Loucy (cell line): ENCODE results near the gene HOXB1.

ENCODE experiments used
- H2AFZ ChIP-seq: fragments of 200-600 bp; sonication (generic); 2 replicates; pipeline ENCODE4 v1.6.0; 2016; ENCODE audit warnings: antibody characterized with exemption, mild to moderate bottlenecking, low read length, moderate library complexity
- H3F3A ChIP-seq: fragments of 200-600 bp; 2 replicates; pipeline ENCODE4 v1.6.0; 2016; ENCODE audit warnings: antibody characterized with exemption, low read depth, mild to moderate bottlenecking
- H3K27me3 ChIP-seq: fragments of 200-600 bp; sonication (generic); 2 replicates; pipeline ENCODE4 v1.6.1; 2014; ENCODE audit warnings: low read length, mild to moderate bottlenecking; ENCODE audit not compliant: insufficient read depth, poor library complexity, severe bottlenecking
- H3K36me3 ChIP-seq: fragments of 200-600 bp; sonication (generic); 2 replicates; pipeline ENCODE4 v1.6.1; 2016; ENCODE audit warnings: low read length; ENCODE audit not compliant: insufficient read depth
- H3K4me1 ChIP-seq: fragments of 200-600 bp; sonication (generic); 2 replicates; pipeline ENCODE4 v1.5.1; 2014; ENCODE audit warnings: low read length, mild to moderate bottlenecking; ENCODE audit not compliant: insufficient read depth, poor library complexity, severe bottlenecking
- H3K4me2 ChIP-seq: fragments of 200-600 bp; sonication (generic); 2 replicates; pipeline ENCODE4 v1.6.0; 2014; ENCODE audit warnings: antibody characterized with exemption, low read length, low read depth, mild to moderate bottlenecking; ENCODE audit not compliant: poor library complexity, severe bottlenecking
- H3K4me3 ChIP-seq: fragments of 200-600 bp; sonication (generic); 2 replicates; pipeline ENCODE4 v1.5.1; 2014; ENCODE audit warnings: low read length, mild to moderate bottlenecking, mixed read lengths; ENCODE audit not compliant: poor library complexity, severe bottlenecking
- H3K79me2 ChIP-seq: fragments of 200-600 bp; sonication (generic); 2 replicates; pipeline ENCODE4 v1.6.1; 2014; ENCODE audit warnings: low read length; ENCODE audit not compliant: insufficient read depth
- H3K9ac ChIP-seq: fragments of 200-600 bp; sonication (generic); 2 replicates; pipeline ENCODE4 v1.6.0; 2014; ENCODE audit warnings: mild to moderate bottlenecking, low read depth, low read length, moderate library complexity; ENCODE audit not compliant: poor library complexity, severe bottlenecking
- H3K9me2 ChIP-seq: fragments of 200-600 bp; sonication (generic); replicated peaks from 2 replicates; pipeline ENCODE4 v1.6.1; 2016; ENCODE audit warnings: low read depth, low read length, mixed read lengths
- H3K9me3 ChIP-seq: fragments of 200-600 bp; sonication (generic); 2 replicates; pipeline ENCODE4 v1.6.1; 2014; ENCODE audit warnings: mild to moderate bottlenecking, antibody characterized with exemption, low read length, low read depth; ENCODE audit not compliant: insufficient read depth
- H4K20me1 ChIP-seq: fragments of 200-600 bp; sonication (generic); 2 replicates; pipeline ENCODE4 v1.6.0; 2014; ENCODE audit warnings: antibody characterized with exemption, low read length, mild to moderate bottlenecking; ENCODE audit not compliant: insufficient read depth, poor library complexity, severe bottlenecking
- CTCF ChIP-seq: fragments of 200-600 bp; sonication (generic); conservative IDR thresholded peaks from 2 replicates; pipeline ENCODE4 v1.5.1; 2014; ENCODE audit warnings: mild to moderate bottlenecking, antibody characterized with exemption, low read length
- EZH2phosphoT487 ChIP-seq: fragments of 200-600 bp; IDR thresholded peaks from 2 replicates; pipeline ENCODE4 v1.6.1; 2018; ENCODE audit warnings: antibody characterized with exemption, mild to moderate bottlenecking, moderate library complexity, borderline replicate concordance

The HOXB1 gene

GRCh38 chr17:48574505-48575065 lies 43.8 kb upstream of the HOXB1 start:
- peaks cover 16% of the 10 kb centered on the region for H3K27me3 ChIP-seq
- H3K36me3 ChIP-seq = peaks cover 81% of the 10 kb centered on the region
- TF ChIP-seq CTCF (no peak), EZH2phosphoT487 (no peak)

GRCh38 chr17:48571826-48572417 lies 41.1 kb upstream of the HOXB1 start:
- H3K4me1 ChIP-seq = peaks cover 93% of the 10 kb centered on the region
- H3K9me2 ChIP-seq = no peaks in the 10 kb centered on the region
- peaks cover 3% of the 10 kb centered on the region; the same call in 1 of the 2 replicates for H3F3A ChIP-seq
- TF ChIP-seq CTCF = no peak
- peak overlapping the region; percentile 89 for H3K4me3 ChIP-seq
- peak overlapping the region; percentile 95 for H3K9ac ChIP-seq
- peaks cover 1% of the 10 kb centered on the region for H3K27me3 ChIP-seq
- H3K79me2 ChIP-seq = peaks cover 100% of the 10 kb centered on the region
- H3K4me2 ChIP-seq = peak overlapping the region; percentile 98
- no peak overlapping the region for H2AFZ ChIP-seq
- peaks cover 76% of the 10 kb centered on the region for H4K20me1 ChIP-seq
- no peaks in the 10 kb centered on the region for H3K9me3 ChIP-seq
- peaks cover 87% of the 10 kb centered on the region for H3K36me3 ChIP-seq

More at GRCh38 chr17:48574505-48575065, 43.8 kb upstream of the HOXB1 start:
- peaks cover 68% of the 10 kb centered on the region for H4K20me1 ChIP-seq
- peaks cover 5% of the 10 kb centered on the region for H3F3A ChIP-seq
- H3K9me3 ChIP-seq = no peaks in the 10 kb centered on the region
- H3K9ac ChIP-seq = peak overlapping the region; percentile 95
- peaks cover 98% of the 10 kb centered on the region for H3K79me2 ChIP-seq
- no peak overlapping the region for H2AFZ ChIP-seq
- peak overlapping the region; percentile 98 for H3K4me2 ChIP-seq
- H3K4me3 ChIP-seq = peak overlapping the region; percentile 89
- no peaks in the 10 kb centered on the region for H3K9me2 ChIP-seq
- H3K4me1 ChIP-seq = peaks cover 82% of the 10 kb centered on the region

GRCh38 chr17:48571024-48571818 lies 40.4 kb upstream of the HOXB1 start:
- Histone ChIP-seq H3K4me2 (peak overlapping the region; percentile 98), H3K79me2 (peaks cover 100% of the 10 kb centered on the region), H3K9me2 (no peaks in the 10 kb centered on the region), H3F3A (peaks cover 3% of the 10 kb centered on the region; the same call in 1 of the 2 replicates), H3K9ac (peak overlapping the region; percentile 95), H3K27me3 (no peaks in the 10 kb centered on the region), H3K36me3 (peaks cover 86% of the 10 kb centered on the region), H3K4me3 (peak overlapping the region; percentile 89), H3K9me3 (no peaks in the 10 kb centered on the region), H4K20me1 (peaks cover 79% of the 10 kb centered on the region), H2AFZ (no peak overlapping the region), H3K4me1 (peaks cover 98% of the 10 kb centered on the region)
- TF ChIP-seq CTCF (no peak), EZH2phosphoT487 (no peak)
